HEK293T (cell line): ENCODE data around the gene BBS9.

Source experiments
- FOXK2 ChIP-seq: fragments of 450-650 bp; IDR thresholded peaks from 2 replicates; pipeline ENCODE4 v1.6.1; 2016; ENCODE audit warnings: mild to moderate bottlenecking
- PKNOX1 ChIP-seq: fragments of 450-650 bp; IDR thresholded peaks from 2 replicates; pipeline ENCODE4 v1.6.1; 2016
- SP1 ChIP-seq: fragments of 450-650 bp; IDR thresholded peaks from 2 replicates; pipeline ENCODE4 v1.6.1; 2017

DNA sequence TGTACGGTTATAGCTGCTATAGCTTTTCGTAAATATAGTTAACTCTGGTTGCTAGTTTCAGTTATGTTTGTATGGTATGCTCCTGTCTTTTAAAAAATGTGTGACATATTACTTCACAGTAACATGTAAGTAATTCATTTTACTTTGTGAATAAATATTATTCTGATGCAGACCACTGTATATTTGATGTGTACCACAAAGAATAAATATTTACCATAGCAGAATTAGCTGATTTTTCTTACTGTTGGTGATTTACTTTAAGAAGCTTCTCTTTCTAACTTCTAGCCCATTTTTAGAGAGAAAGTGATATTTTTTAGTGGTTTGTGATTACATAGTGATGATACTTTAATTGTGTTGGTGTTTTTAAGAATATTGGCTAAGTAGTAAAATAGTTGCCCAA is 292.8 kb downstream of the BBS9 start:
- TF ChIP-seq PKNOX1 (no peak), SP1 (no peak), FOXK2 (no peak)
